ENCODE data around the gene ARHGEF7. TPM values are rescaled to one million over a fixed set of nuclear protein-coding genes. Genes with fewer than 3 reads are reported as not detected.

ARHGEF7 gene
- total RNA-seq, 1 experiment from 2014 or later, result 46.2 TPM

DNA sequence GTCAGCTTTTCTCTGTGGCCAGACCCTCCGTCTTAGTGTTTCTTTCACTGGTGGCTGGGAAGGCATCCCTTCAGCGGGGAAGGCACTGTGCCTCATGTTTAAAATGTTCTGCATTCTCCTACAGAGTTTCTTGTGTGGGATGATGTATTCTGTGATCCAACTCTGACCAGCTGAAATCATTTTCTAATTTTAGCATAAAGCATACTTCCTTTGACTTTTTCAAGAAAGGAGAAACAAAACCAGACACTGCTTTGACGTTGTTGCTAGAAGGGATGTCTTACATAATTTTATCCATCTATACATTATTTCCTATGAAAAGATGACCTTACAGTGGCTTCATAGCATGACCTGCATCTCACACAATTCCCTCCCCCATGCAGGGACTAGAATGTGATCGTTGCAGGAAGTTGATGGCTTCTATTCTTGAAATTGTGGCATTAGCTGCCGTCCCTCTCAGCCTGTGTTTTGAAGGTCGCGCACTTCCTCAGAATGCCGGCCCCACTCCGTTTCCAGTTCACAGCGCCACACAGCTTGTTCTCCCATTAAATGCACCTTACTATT, 166.7 kb downstream of the ARHGEF7 start:
- ChIA-PET CTCF (no interaction called here), RAD21 (ENCODE audit: low non-redundant PET in 1 of 2, low total read pairs in 2 of 2, uncharacterized antibody in 2 of 2, unreplicated experiment in 2 of 2) (no interaction called here), POLR2A (interaction anchor here (0.7 kb wide), 1 partner anchor 24 kb away, joined by 3 read pairs; no protein-coding TSS in a partner anchor)
- H2AFZ ChIP-seq (ENCODE audit: low read depth, low read length, poor library complexity, severe bottlenecking), result no peak overlapping the region
- TF ChIP-seq POLR2AphosphoS5 (IDR thresholded peaks at IDR 0.05; ENCODE audit: low read depth, low read length) (no peak), ZNF274 (IDR thresholded peaks at IDR 0.05; ENCODE audit: low read depth, low read length) (no peak), YY1 (IDR thresholded peaks at IDR 0.05; ENCODE audit: extremely low read depth, insufficient replicate concordance, low read depth, low read length) (no peak), EGR1 (IDR thresholded peaks at IDR 0.05; ENCODE audit: low read depth) (no peak), TCF7L2 (IDR thresholded peaks at IDR 0.05; ENCODE audit: borderline replicate concordance, extremely low read depth, insufficient read depth, insufficient read length) (no peak), EZH2 (IDR thresholded peaks at IDR 0.05) (no peak), SP1 (IDR thresholded peaks at IDR 0.05; ENCODE audit: low read depth) (no peak), RAD21 (IDR thresholded peaks at IDR 0.05; ENCODE audit: low read depth) (no peak), CEBPB (IDR thresholded peaks at IDR 0.05; ENCODE audit: low read depth) (no peak), ELF1 (IDR thresholded peaks at IDR 0.05; ENCODE audit: borderline replicate concordance, low read depth) (no peak), JUND (IDR thresholded peaks at IDR 0.05) (no peak)
- TF ChIP-seq, protein P1, sequence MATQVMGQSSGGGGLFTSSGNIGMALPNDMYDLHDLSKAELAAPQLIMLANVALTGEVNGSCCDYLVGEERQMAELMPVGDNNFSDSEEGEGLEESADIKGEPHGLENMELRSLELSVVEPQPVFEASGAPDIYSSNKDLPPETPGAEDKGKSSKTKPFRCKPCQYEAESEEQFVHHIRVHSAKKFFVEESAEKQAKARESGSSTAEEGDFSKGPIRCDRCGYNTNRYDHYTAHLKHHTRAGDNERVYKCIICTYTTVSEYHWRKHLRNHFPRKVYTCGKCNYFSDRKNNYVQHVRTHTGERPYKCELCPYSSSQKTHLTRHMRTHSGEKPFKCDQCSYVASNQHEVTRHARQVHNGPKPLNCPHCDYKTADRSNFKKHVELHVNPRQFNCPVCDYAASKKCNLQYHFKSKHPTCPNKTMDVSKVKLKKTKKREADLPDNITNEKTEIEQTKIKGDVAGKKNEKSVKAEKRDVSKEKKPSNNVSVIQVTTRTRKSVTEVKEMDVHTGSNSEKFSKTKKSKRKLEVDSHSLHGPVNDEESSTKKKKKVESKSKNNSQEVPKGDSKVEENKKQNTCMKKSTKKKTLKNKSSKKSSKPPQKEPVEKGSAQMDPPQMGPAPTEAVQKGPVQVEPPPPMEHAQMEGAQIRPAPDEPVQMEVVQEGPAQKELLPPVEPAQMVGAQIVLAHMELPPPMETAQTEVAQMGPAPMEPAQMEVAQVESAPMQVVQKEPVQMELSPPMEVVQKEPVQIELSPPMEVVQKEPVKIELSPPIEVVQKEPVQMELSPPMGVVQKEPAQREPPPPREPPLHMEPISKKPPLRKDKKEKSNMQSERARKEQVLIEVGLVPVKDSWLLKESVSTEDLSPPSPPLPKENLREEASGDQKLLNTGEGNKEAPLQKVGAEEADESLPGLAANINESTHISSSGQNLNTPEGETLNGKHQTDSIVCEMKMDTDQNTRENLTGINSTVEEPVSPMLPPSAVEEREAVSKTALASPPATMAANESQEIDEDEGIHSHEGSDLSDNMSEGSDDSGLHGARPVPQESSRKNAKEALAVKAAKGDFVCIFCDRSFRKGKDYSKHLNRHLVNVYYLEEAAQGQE (IDR thresholded peaks at IDR 0.05; ENCODE audit: low read depth), result no peak
- TF ChIP-seq, protein P2, sequence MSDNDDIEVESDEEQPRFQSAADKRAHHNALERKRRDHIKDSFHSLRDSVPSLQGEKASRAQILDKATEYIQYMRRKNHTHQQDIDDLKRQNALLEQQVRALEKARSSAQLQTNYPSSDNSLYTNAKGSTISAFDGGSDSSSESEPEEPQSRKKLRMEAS (IDR thresholded peaks at IDR 0.05), result no peak
- TF ChIP-seq, protein P3, sequence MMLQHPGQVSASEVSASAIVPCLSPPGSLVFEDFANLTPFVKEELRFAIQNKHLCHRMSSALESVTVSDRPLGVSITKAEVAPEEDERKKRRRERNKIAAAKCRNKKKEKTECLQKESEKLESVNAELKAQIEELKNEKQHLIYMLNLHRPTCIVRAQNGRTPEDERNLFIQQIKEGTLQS (IDR thresholded peaks at IDR 0.05), result no peak
- DNase-seq (ENCODE audit: low read depth, low spot score) (no peak), ATAC-seq (no peak)
- H3K4me2 ChIP-seq (ENCODE audit: low read length), result no peak overlapping the region
- no peak overlapping the region for H3K9ac ChIP-seq (ENCODE audit: low read length)
- H3K9me3 ChIP-seq (ENCODE audit: control insufficient read depth in 1 of 2, insufficient read depth in 1 of 2, low read depth in 1 of 2, low read length in 2 of 2), result no peaks in the 10 kb centered on the region
- H3K27ac ChIP-seq (ENCODE audit: low read depth, low read length), result no peak overlapping the region
- BruUV-seq (replicated peaks), result no TSS peak
- no peaks in the 10 kb centered on the region for H3K9me2 ChIP-seq (ENCODE audit: insufficient read depth)
- no peaks in the 10 kb centered on the region for H4K20me1 ChIP-seq (ENCODE audit: insufficient read depth)
- peaks cover 5% of the 10 kb centered on the region for H3K79me2 ChIP-seq (ENCODE audit: insufficient read depth, low read length)
- H3K4me3 ChIP-seq (replicated peaks in 1 of 2; ENCODE audit: low read depth in 1 of 2, low read length in 2 of 2), result no peak overlapping the region
- H3K27me3 ChIP-seq (ENCODE audit: insufficient read depth, low read length), result no peaks in the 10 kb centered on the region
- intact Hi-C loops (cut with micrococcal nuclease), result no loop called here
- no peaks in the 10 kb centered on the region for H3K4me1 ChIP-seq (ENCODE audit: control insufficient read depth in 1 of 2, insufficient read depth in 2 of 2, low read length in 2 of 2)
- H3K36me3 ChIP-seq (ENCODE audit: control insufficient read depth in 1 of 2, insufficient read depth in 2 of 2, low read length in 2 of 2), result peaks cover 13 to 19% of the 10 kb centered on the region in 2 experiments
